ENCODE results near the gene HOXA4. TPM values are rescaled to one million over a fixed set of nuclear protein-coding genes. Genes with fewer than 3 reads are reported as not detected.

The HOXA4 gene
- total and polyA plus RNA-seq, 2 of the 4 experiments (the other 2 are of a cell fraction): 0.36 to 8.0 TPM

GRCh38 chr7:27138985-27139333 lies 8.4 kb upstream of the HOXA4 start:
- intact Hi-C loops (cut with micrococcal nuclease) (no loop called here), dilution Hi-C loops (cut with HindIII; ENCODE audit: low sequenced_read_pairs, unreplicated experiment) (no loop called here), in situ Hi-C loops (cut with MboI; ENCODE audit: low sequenced_read_pairs) (no loop called here)
- H2AFZ ChIP-seq (replicated peaks; ENCODE audit: low read length, poor library complexity): peak overlapping the region; percentile 87
- BruUV-seq (replicated peaks): no TSS peak
- POLR2A ChIA-PET (ENCODE audit: unreplicated experiment): no interaction called here
- H4K20me1 ChIP-seq (ENCODE audit: insufficient read depth, low read length): no peaks in the 10 kb centered on the region
- H3K18ac ChIP-seq (ENCODE audit: low read depth, low read length): peak overlapping the region; percentile 89
- CTCF ChIA-PET: no interaction called here
- H2AK5ac ChIP-seq (ENCODE audit: low read depth, low read length): no peak overlapping the region
- no peak for TF ChIP-seq BHLHE40 (IDR thresholded peaks at IDR 0.05; ENCODE audit: low read depth, low read length)
- H3K4ac ChIP-seq (ENCODE audit: low read depth, low read length): peak overlapping the region; percentile 55
- peak overlapping the region; percentile 94 for H3K4me2 ChIP-seq (ENCODE audit: low read depth, low read length)
- peak overlapping the region; percentile 78 for H3K14ac ChIP-seq (replicated peaks; ENCODE audit: low read depth, low read length)
- H2BK5ac ChIP-seq (ENCODE audit: low read depth, low read length, poor library complexity, severe bottlenecking): peak overlapping the region; percentile 35
- H3K9me1 ChIP-seq (ENCODE audit: insufficient read depth, low read length): peaks cover under 1% of the 10 kb centered on the region; the same call in 1 of the 2 replicates
- WGBS, 2 experiments (ENCODE audit: extremely low coverage in 2 of 2, insufficient read length in 1 of 2): 0% methylated on average over 4 of the region's 11 CpGs; no CpG with 5 or more reads in 1 of the 2 experiments
- H2BK20ac ChIP-seq (ENCODE audit: low read depth, low read length): peak overlapping the region; percentile 69
- peak overlapping the region; percentile 71 for H4K5ac ChIP-seq (ENCODE audit: low read depth, low read length)
- H2BK120ac ChIP-seq (ENCODE audit: low read depth, low read length): peak overlapping the region; percentile 75
- peaks cover under 1 to 33% of the 10 kb centered on the region in 2 experiments; a peak in 2 of 4 replicates for H3K79me1 ChIP-seq (ENCODE audit: low read depth in 1 of 2, low read length in 2 of 2)
- H2BK15ac ChIP-seq (ENCODE audit: low read depth, low read length): peak overlapping the region; percentile 52; the same call in 2 of the 3 replicates
- H4K91ac ChIP-seq (ENCODE audit: insufficient read depth, low read depth, low read length): peak overlapping the region; percentile 68
- no peaks in the 10 kb centered on the region for H3K27me3 ChIP-seq (ENCODE audit: control insufficient read depth, insufficient read depth, low read length)
- H3K9ac ChIP-seq (ENCODE audit: low read depth, low read length): peak overlapping the region; percentile 89
- no peak for DNase-seq
- H3K36me3 ChIP-seq (ENCODE audit: control insufficient read depth, insufficient read depth, low read length): peaks cover 9% of the 10 kb centered on the region
- peaks cover 15% of the 10 kb centered on the region for H3K4me1 ChIP-seq (ENCODE audit: control insufficient read depth, insufficient read depth, low read length)
- peak overlapping the region; percentile 94 for H3K27ac ChIP-seq (ENCODE audit: insufficient read depth, low read length)
- H4K8ac ChIP-seq (ENCODE audit: low read depth in 2 of 2, low read length in 2 of 2): peak overlapping the region; percentile 50 to 67; a peak in 3 of 4 replicates
- ATAC-seq (ENCODE audit: low read depth): no peak
- peak overlapping the region; percentile 30 for H3K4me3 ChIP-seq (ENCODE audit: insufficient read depth, low read depth, low read length)
- H3K56ac ChIP-seq (ENCODE audit: extremely low read depth, insufficient read depth, low read length): peak overlapping the region; percentile 79; the same call in 1 of the 2 replicates
- peak overlapping the region; percentile 63 for H2AK9ac ChIP-seq (replicated peaks; ENCODE audit: low read depth, low read length, poor library complexity)
- no peaks in the 10 kb centered on the region for H3K9me3 ChIP-seq (ENCODE audit: control insufficient read depth, insufficient read depth, low read length)
- H3K23ac ChIP-seq (ENCODE audit: low read depth, low read length): peak overlapping the region; percentile 85

All from IMR-90 (cell line).